22Rv1 (cell line): ENCODE data around the gene ACTN2.

Experiments used
- CTCF ChIP-seq: fragments of 450-650 bp; IDR thresholded peaks from 2 replicates; pipeline ENCODE4 v1.5.1; 2017; ENCODE audit warnings: mild to moderate bottlenecking
- ZFX ChIP-seq: fragments of 450-650 bp; IDR thresholded peaks from 2 replicates; pipeline ENCODE4 v1.6.1; 2017; ENCODE audit warnings: antibody characterized with exemption, borderline replicate concordance

GRCh38 chr1:236685917-236686814 lies at the start of gene ACTN2:
- TF ChIP-seq CTCF, result no peak
- TF ChIP-seq ZFX, result no peak
